Measurements from ENCODE around the gene ZNF263. TPM values are rescaled to one million over a fixed set of nuclear protein-coding genes. Genes with fewer than 3 reads are reported as not detected.

ZNF263 gene
- total RNA-seq, 1 donor from 2014 or later = 27.4 TPM

DNA sequence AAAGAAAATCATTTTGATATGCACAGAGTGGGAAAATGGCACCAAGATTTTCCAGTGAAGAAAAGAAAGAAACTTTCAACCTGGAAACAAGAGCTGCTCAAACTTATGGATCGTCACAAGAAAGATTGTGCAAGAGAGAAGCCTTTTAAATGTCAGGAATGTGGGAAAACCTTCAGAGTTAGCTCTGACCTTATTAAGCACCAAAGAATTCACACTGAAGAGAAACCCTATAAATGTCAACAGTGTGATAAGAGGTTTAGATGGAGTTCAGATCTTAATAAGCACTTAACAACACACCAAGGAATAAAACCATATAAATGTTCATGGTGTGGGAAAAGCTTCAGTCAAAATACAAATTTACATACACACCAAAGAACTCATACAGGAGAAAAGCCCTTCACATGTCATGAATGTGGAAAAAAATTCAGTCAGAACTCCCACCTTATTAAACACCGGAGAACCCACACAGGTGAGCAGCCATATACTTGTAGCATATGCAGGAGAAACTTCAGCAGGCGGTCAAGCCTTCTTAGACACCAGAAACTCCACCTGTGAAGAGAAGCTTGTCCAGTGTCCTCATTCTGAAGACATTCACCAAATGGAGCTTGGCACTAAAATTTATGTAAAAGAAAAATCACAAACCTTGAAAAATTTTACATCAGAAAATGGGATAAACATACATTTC lies 34.2 kb downstream of the ZNF263 start:
- intact Hi-C loops (cut with micrococcal nuclease) = no loop called here

DNA sequence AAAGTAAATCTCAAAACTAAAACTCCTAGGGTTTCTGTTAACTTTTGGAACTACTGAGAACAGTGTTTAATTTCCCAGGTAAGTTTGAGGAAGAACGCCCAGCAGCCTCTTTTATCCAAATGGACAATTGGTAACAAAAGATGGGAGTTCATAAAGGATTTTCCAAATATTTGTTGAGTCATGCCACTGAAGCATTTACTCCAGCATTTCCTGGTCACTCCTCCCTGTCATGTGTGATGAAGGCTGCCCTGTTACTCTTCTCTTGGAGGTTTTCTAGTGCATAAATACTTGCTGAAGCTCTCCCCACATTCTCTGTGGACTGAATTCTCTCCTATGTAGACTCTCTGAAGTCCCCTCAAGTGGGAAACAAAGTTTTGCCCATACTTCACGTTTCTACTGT lies 38.5 kb downstream of the ZNF263 start:
- intact Hi-C loops (cut with micrococcal nuclease) = no loop called here

DNA sequence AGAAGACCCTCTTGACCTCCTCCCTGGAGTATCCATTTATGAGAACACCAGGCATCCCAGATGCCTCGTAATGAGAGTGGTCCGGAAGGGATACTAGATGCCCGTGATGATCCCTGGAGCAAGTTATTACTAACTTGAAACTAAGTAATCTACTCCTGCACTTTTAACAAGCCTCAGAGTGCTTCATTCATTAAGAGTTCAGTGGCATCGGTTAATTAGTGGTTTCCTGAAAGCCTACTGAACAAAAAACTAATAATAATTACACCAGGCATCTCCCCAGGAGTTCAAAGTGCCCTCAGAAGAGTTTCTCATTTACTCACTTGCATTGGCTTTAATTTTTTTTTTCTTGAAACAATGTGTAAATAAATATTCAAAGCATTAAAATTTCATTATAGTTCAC lies 44.2 kb downstream of the ZNF263 start:
- intact Hi-C loops (cut with micrococcal nuclease) = no loop called here

DNA sequence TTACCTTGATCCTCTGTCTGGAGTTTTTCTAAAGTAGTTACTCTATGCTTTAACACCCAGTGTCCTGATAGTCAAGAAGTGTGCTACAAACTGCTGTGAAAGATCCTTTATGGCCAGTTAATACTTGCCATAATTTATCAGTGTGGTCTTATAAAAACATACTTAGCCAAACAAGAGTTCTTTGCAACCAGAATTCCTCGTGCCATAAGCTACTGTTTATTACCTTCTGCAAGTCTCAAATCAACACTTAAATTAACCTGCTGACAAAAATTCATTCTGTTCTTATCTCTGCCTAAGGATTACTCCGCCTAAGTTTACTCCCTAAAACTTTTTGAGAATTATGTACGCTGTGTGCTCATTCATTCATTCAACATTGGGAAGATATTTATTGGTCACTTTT lies 44.8 kb downstream of the ZNF263 start:
- intact Hi-C loops (cut with micrococcal nuclease) = no loop called here

DNA sequence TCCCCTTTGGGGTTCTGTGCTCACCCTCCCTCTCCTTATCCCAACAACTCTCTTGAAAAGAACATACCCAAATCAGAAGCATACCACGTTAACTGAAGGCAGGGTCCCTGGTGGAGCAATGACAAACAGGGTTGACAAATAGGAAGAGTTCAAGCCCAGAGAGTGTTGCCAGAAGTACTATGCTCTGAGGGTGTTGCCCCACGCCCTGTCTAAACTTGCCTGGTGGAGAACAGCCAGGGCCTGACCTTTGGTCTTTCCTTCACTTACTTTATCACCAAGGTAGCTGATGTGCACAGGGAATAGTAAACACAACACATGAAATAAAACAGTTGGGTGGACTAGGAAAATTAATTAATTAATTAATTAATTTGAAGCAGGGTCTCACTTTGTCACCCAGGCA lies 45.4 kb downstream of the ZNF263 start:
- intact Hi-C loops (cut with micrococcal nuclease) = no loop called here

Other genes starting within 250 kb of the ZNF263 start
- gene BICDL2, start 246.5 kb upstream of the ZNF263 start, total RNA-seq = 0.20 and 0.23 TPM in 2 replicates
- 71.1 and 75.1 TPM in 2 replicates for gene MMP25, start 236.9 kb upstream of the ZNF263 start, total RNA-seq
- 3,664 and 3,681 TPM in 2 replicates for gene IL32, start 217.9 kb upstream of the ZNF263 start, total RNA-seq
- 0.11 and 0.30 TPM in 2 replicates for gene ZSCAN10, start 184.2 kb upstream of the ZNF263 start, total RNA-seq
- 0.23 TPM in 1 of 2 replicates, not detected in the other for gene ZNF205, start 170.9 kb upstream of the ZNF263 start, total RNA-seq
- gene ZNF213, start 148.5 kb upstream of the ZNF263 start, total RNA-seq = 10.8 and 11.0 TPM in 2 replicates
- gene OR1F1, start 95.3 kb upstream of the ZNF263 start, total RNA-seq = not detected in 2 replicates
- 14.4 and 16.5 TPM in 2 replicates for gene ZNF200, start 48.3 kb upstream of the ZNF263 start, total RNA-seq
- gene MEFV, start 26.9 kb upstream of the ZNF263 start, total RNA-seq = 0.09 and 0.25 TPM in 2 replicates
- 3.5 and 4.1 TPM in 2 replicates for gene TIGD7, start 21.9 kb downstream of the ZNF263 start, total RNA-seq
- 43.2 and 51.2 TPM in 2 replicates for gene ZNF75A, start 22.0 kb downstream of the ZNF263 start, total RNA-seq
- not detected in 2 replicates for gene OR2C1, start 72.4 kb downstream of the ZNF263 start, total RNA-seq
- 19.8 and 19.9 TPM in 2 replicates for gene ZSCAN32, start 117.5 kb downstream of the ZNF263 start, total RNA-seq
- 11.3 and 11.7 TPM in 2 replicates for gene ZNF174, start 117.7 kb downstream of the ZNF263 start, total RNA-seq
- 2.2 and 2.4 TPM in 2 replicates for gene ZNF597, start 160.0 kb downstream of the ZNF263 start, total RNA-seq
- 43.8 and 54.0 TPM in 2 replicates for gene NAA60, start 160.2 kb downstream of the ZNF263 start, total RNA-seq
- not detected in 2 replicates for gene C16orf90, start 212.0 kb downstream of the ZNF263 start, total RNA-seq
- 25.0 and 26.2 TPM in 2 replicates for gene CLUAP1, start 217.5 kb downstream of the ZNF263 start, total RNA-seq